Gastrocnemius medialis (tissue), 4 donors: ENCODE measurements around the gene KATNAL1. TPM values are rescaled to one million over a fixed set of nuclear protein-coding genes. Genes with fewer than 3 reads are reported as not detected.
"Not testable (repeated sequence)": the region's sequence is repeated elsewhere in the genome, so short reads cannot be mapped to it uniquely, and the experiment has no call there.

Experiments
- ATAC-seq, 2 donors: fragments of 150-250 bp; one replicate each; pipeline ENCODE4 v1.9.1; 2016
- DNase-seq, 2 donors: peaks; one replicate each; pipeline ENCODE4 v3.0.0-alpha.2; 2019
- H3K27ac ChIP-seq, 4 donors: fragments of 200-600 bp; sonication (generic); 1 replicate in 1 of 4; 2 replicates in 3 of 4; pipeline ENCODE4 v1.5.1; 2016 to 2018; ENCODE audit warnings: mild to moderate bottlenecking in 2 of 4, moderate library complexity in 1 of 4
- H3K27me3 ChIP-seq, 3 donors: fragments of 200-600 bp; sonication (generic) in 2 of 3; 1 replicate in 1 of 3; 2 replicates in 2 of 3; pipeline versions ENCODE4 v1.5.1 to v1.6.0; 2016 to 2019; ENCODE audit warnings: mild to moderate bottlenecking in 1 of 3, moderate library complexity in 1 of 3
- H3K36me3 ChIP-seq, 2 donors: fragments of 200-600 bp; sonication (generic) in 1 of 2; one replicate each; pipeline ENCODE4 v1.5.1; 2017 to 2018
- H3K4me1 ChIP-seq, 2 donors: fragments of 200-600 bp; sonication (generic) in 1 of 2; one replicate each; pipeline ENCODE4 v1.5.1; 2016 to 2017; ENCODE audit warnings: mild to moderate bottlenecking in 2 of 2
- H3K4me3 ChIP-seq, 4 donors: fragments of 200-600 bp; sonication (generic) in 3 of 4; 1 replicate in 1 of 4; 2 replicates in 3 of 4; pipeline ENCODE4 v1.5.1; 2016 to 2019; ENCODE audit warnings: mild to moderate bottlenecking in 2 of 4
- H3K9me3 ChIP-seq, 3 donors: fragments of 200-600 bp; sonication (generic) in 2 of 3; 1 replicate in 1 of 3; 2 replicates in 2 of 3; pipeline ENCODE4 v1.5.1; 2016 to 2019
- POLR2A ChIP-seq, 2 donors: fragments of 450-650 bp; IDR thresholded peaks; one replicate each; pipeline ENCODE4 v1.6.1; 2017; ENCODE audit warnings: antibody characterized with exemption in 2 of 2, mild to moderate bottlenecking in 2 of 2, moderate library complexity in 2 of 2
- in situ Hi-C, 4 donors: fragments of 200-750 bp; cut with MboI; loops; one replicate each; pipeline versions ENCODE4 v1.15.0 to v1.8.0; 2017; ENCODE audit warnings: low sequenced_read_pairs in 4 of 4
- intact Hi-C: fragments of 100-400 bp; cut with DNase I; formaldehyde crosslinking; loops from one replicate; pipeline ENCODE4 v1.15.1; 2023; ENCODE audit warnings: low total_unique reads
- total RNA-seq, 4 donors: library from RNA; depleted of rRNA; stranded (reverse); fragments of >200 nt; gene quantifications; one replicate each; pipeline versions ENCODE4 v1.1.0 to v1.2.3, GENCODE V29; 2016
- TF ChIP-seq, protein P1 (sequence below), 5 experiments: fragments of 450-650 bp in 3 of 5; fragments of 200-600 bp in 2 of 5; sonication (generic) in 2 of 5; IDR thresholded peaks in 4 of 5; conservative IDR thresholded peaks in 1 of 5; 1 replicate in 4 of 5; 2 replicates in 1 of 5; pipeline ENCODE4 v1.5.1; 2016 to 2019; ENCODE audit warnings: antibody characterized with exemption in 5 of 5, mild to moderate bottlenecking in 3 of 5, moderate library complexity in 3 of 5

KATNAL1 gene
- total RNA-seq, 4 donors from 2014 or later, result 10.2 to 18.9 (median 12.1) TPM

GRCh38 chr13:30295116-30295515, 12.2 kb downstream of the KATNAL1 start:
- no peak for TF ChIP-seq POLR2A (IDR thresholded peaks at IDR 0.05)
- TF ChIP-seq, protein P1, sequence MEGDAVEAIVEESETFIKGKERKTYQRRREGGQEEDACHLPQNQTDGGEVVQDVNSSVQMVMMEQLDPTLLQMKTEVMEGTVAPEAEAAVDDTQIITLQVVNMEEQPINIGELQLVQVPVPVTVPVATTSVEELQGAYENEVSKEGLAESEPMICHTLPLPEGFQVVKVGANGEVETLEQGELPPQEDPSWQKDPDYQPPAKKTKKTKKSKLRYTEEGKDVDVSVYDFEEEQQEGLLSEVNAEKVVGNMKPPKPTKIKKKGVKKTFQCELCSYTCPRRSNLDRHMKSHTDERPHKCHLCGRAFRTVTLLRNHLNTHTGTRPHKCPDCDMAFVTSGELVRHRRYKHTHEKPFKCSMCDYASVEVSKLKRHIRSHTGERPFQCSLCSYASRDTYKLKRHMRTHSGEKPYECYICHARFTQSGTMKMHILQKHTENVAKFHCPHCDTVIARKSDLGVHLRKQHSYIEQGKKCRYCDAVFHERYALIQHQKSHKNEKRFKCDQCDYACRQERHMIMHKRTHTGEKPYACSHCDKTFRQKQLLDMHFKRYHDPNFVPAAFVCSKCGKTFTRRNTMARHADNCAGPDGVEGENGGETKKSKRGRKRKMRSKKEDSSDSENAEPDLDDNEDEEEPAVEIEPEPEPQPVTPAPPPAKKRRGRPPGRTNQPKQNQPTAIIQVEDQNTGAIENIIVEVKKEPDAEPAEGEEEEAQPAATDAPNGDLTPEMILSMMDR (IDR thresholded peaks at IDR 0.05 in 4 of 5, conservative IDR thresholded peaks at IDR 0.05 in 1 of 5), result no peak
- Histone ChIP-seq H3K9me3 (no peaks in the 10 kb centered on the region), H3K4me3 (no peak overlapping the region), H3K36me3 (no peaks in the 10 kb centered on the region), H3K4me1 (no peaks in the 10 kb centered on the region), H3K27ac (no peak overlapping the region), H3K27me3 (no peaks in the 10 kb centered on the region)
- intact Hi-C loops (no loop called here), in situ Hi-C loops (no loop called here)
- DNase-seq, result no peak
- no peak for ATAC-seq

DNA sequence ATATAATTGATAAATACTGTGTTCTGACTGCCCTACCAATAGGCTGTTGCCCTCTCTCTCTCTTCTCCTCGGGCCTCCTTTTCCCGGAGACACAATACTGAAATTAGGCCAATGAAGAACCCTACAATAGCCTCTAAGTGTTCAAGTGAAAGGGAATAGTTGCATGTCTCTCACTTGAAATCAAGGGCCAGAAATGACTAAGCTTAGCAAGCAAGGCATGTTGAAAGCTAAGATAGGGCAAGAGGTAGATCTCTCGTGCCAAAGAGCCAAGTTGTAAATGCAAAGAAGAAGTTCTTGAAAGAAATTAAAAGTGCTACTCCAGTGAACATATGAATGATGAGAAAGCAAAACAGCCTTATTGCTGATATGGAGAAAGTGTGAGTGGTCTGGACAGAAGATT, 13.3 kb downstream of the KATNAL1 start:
- no peak for DNase-seq
- no peaks in the 10 kb centered on the region for H3K36me3 ChIP-seq
- in situ Hi-C loops, result no loop called here
- H3K4me3 ChIP-seq, result no peak overlapping the region
- intact Hi-C loops, result no loop called here
- H3K27me3 ChIP-seq, result no peaks in the 10 kb centered on the region
- no peaks in the 10 kb centered on the region for H3K9me3 ChIP-seq
- H3K27ac ChIP-seq, result no peak overlapping the region
- no peak for TF ChIP-seq POLR2A (IDR thresholded peaks at IDR 0.05)
- TF ChIP-seq, protein P1 (IDR thresholded peaks at IDR 0.05 in 4 of 5, conservative IDR thresholded peaks at IDR 0.05 in 1 of 5), result no peak
- H3K4me1 ChIP-seq, result no peaks in the 10 kb centered on the region
- ATAC-seq, result no peak

- TF ChIP-seq, protein P1 (IDR thresholded peaks at IDR 0.05 in 4 of 5, conservative IDR thresholded peaks at IDR 0.05 in 1 of 5), result no peak
- no peak for TF ChIP-seq POLR2A (IDR thresholded peaks at IDR 0.05)
- Histone ChIP-seq H3K27me3 (no peaks in the 10 kb centered on the region), H3K9me3 (no peaks in the 10 kb centered on the region), H3K4me1 (no peaks in the 10 kb centered on the region), H3K27ac (no peak overlapping the region), H3K36me3 (no peaks in the 10 kb centered on the region), H3K4me3 (no peak overlapping the region)
- no peak for DNase-seq
- in situ Hi-C loops (no loop called here), intact Hi-C loops (no loop called here)
- ATAC-seq, result no peak
These were observed 15.0 kb downstream of the KATNAL1 start for GRCh38 chr13:30292325-30292724.

GRCh38 chr13:30290812-30291436, 16.4 kb downstream of the KATNAL1 start:
- Histone ChIP-seq H3K9me3 (no peaks in the 10 kb centered on the region), H3K36me3 (no peaks in the 10 kb centered on the region), H3K27ac (no peak overlapping the region), H3K4me3 (no peak overlapping the region), H3K27me3 (no peaks in the 10 kb centered on the region), H3K4me1 (no peaks in the 10 kb centered on the region)
- intact Hi-C loops (no loop called here), in situ Hi-C loops (no loop called here)
- TF ChIP-seq POLR2A (IDR thresholded peaks at IDR 0.05), result no peak
- TF ChIP-seq, protein P1 (IDR thresholded peaks at IDR 0.05 in 4 of 5, conservative IDR thresholded peaks at IDR 0.05 in 1 of 5), result no peak
- DNase-seq (no peak), ATAC-seq (no peak)

GRCh38 chr13:30289533-30289932, 17.8 kb downstream of the KATNAL1 start:
- H3K27ac ChIP-seq, result no peak overlapping the region
- no peak for ATAC-seq
- H3K27me3 ChIP-seq, result no peaks in the 10 kb centered on the region
- H3K4me1 ChIP-seq, result peaks cover 0 to 4% of the 10 kb centered on the region in 2 donors
- DNase-seq, result no peak
- TF ChIP-seq POLR2A (IDR thresholded peaks at IDR 0.05), result no peak
- TF ChIP-seq, protein P1 (IDR thresholded peaks at IDR 0.05 in 4 of 5, conservative IDR thresholded peaks at IDR 0.05 in 1 of 5), result no peak
- H3K36me3 ChIP-seq, result no peaks in the 10 kb centered on the region
- in situ Hi-C loops, result no loop called here
- intact Hi-C loops, result no loop called here
- H3K4me3 ChIP-seq, result no peak overlapping the region
- no peaks in the 10 kb centered on the region for H3K9me3 ChIP-seq

GRCh38 chr13:30286059-30286458, 21.3 kb downstream of the KATNAL1 start:
- intact Hi-C loops, H3K4me1 ChIP-seq, H3K27me3 ChIP-seq: not testable (repeated sequence)

More at GRCh38 chr13:30286059-30286458, 21.3 kb downstream of the KATNAL1 start:
- H3K4me3 ChIP-seq, ATAC-seq, H3K9me3 ChIP-seq, H3K36me3 ChIP-seq, H3K27ac ChIP-seq, DNase-seq, in situ Hi-C loops: not testable (repeated sequence)
